ENCODE data around the gene SLC12A2.
A peak's percentile ranks its signal among the peaks of the same experiment; 100 is the strongest.

Gene SLC12A2

GRCh38 chr5:128083033-128083810, at the start of gene SLC12A2:
SLC12A2 (plus strand) TSS chr5:128083766; CDS start chr5:128083955, 189 bp downstream.
- DNase-seq, result peak; percentile 88

GRCh38 chr5:128035689-128036088, 47.9 kb upstream of the SLC12A2 start:
- DNase-seq, result no peak

- DNase-seq, result no peak
Measured at GRCh38 chr5:128036950-128037349, 46.6 kb upstream of the SLC12A2 start.

GRCh38 chr5:128038643-128039042, 44.9 kb upstream of the SLC12A2 start:
- DNase-seq, result no peak

- DNase-seq, result no peak
Measured at GRCh38 chr5:128040927-128041326, 42.6 kb upstream of the SLC12A2 start.

GRCh38 chr5:128052780-128053179, 30.8 kb upstream of the SLC12A2 start:
- DNase-seq, result no peak

GRCh38 chr5:128053291-128053954, 30.1 kb upstream of the SLC12A2 start:
- DNase-seq, result no peak

- no peak for DNase-seq
Measured at GRCh38 chr5:128060644-128061385, 22.8 kb upstream of the SLC12A2 start.

GRCh38 chr5:128062172-128062746, 21.3 kb upstream of the SLC12A2 start:
- no peak for DNase-seq

- no peak for DNase-seq
Measured at GRCh38 chr5:128074171-128074570, 9.4 kb upstream of the SLC12A2 start.

GRCh38 chr5:128074953-128075352, 8.6 kb upstream of the SLC12A2 start:
- no peak for DNase-seq

GRCh38 chr5:128077526-128077925, 6.0 kb upstream of the SLC12A2 start:
- no peak for DNase-seq

- no peak for DNase-seq
Measured at GRCh38 chr5:128081111-128081851, 2.3 kb upstream of the SLC12A2 start.

- DNase-seq, result no peak
Measured at GRCh38 chr5:128082551-128083032, 974 bp upstream of the SLC12A2 start.

GRCh38 chr5:128083811-128084227, 253 bp downstream of the SLC12A2 start:
- DNase-seq, result no peak

- DNase-seq, result peak; percentile 45
Measured at GRCh38 chr5:128084228-128085167, 932 bp downstream of the SLC12A2 start.

GRCh38 chr5:128085413-128085812, 1.8 kb downstream of the SLC12A2 start:
- DNase-seq, result no peak

GRCh38 chr5:128091579-128091978, 8.0 kb downstream of the SLC12A2 start:
- no peak for DNase-seq

- DNase-seq, result no peak
Measured at GRCh38 chr5:128092144-128092543, 8.6 kb downstream of the SLC12A2 start.

- DNase-seq, result no peak
Measured at GRCh38 chr5:128093368-128093767, 9.8 kb downstream of the SLC12A2 start.

GRCh38 chr5:128097224-128097623, 13.7 kb downstream of the SLC12A2 start:
- DNase-seq, result no peak

Measured in stimulated activated CD4-positive, alpha-beta T cell treated with anti-CD3 and anti-CD28 coated beads, Interleukin-4, amount 100 ng/mL, for 1 hour (primary cell).